Lung (tissue), 12 donors: ENCODE data around the gene DRC3. TPM values are rescaled to one million over a fixed set of nuclear protein-coding genes. Genes with fewer than 3 reads are reported as not detected.

Experiments used
- ATAC-seq: fragments of 200-7000 bp; cut with Tn5 transposase; one replicate; pipeline ENCODE4 v1.9.1; 2020; ENCODE audit warnings: moderate number of reproducible peaks; ENCODE audit not compliant: insufficient read depth, low FRiP score
- DNase-seq, 3 donors: peaks; one replicate each; pipeline ENCODE4 v3.0.0-alpha.2; 2013 to 2017
- H3K27ac ChIP-seq, 2 donors: one replicate each; pipeline ENCODE4 v1.5.1; 2013; ENCODE audit warnings: mild to moderate bottlenecking in 2 of 2, moderate library complexity in 2 of 2, control low read depth in 1 of 2, inconsistent platforms in 1 of 2, low read depth in 1 of 2, low read length in 1 of 2
- H3K27me3 ChIP-seq, 3 donors: one replicate each; pipeline ENCODE4 v1.5.1; 2013; ENCODE audit warnings: low read length in 2 of 3; ENCODE audit not compliant: control insufficient read depth in 3 of 3, insufficient read depth in 3 of 3
- H3K36me3 ChIP-seq, 4 donors: one replicate each; pipeline ENCODE4 v1.5.1; 2013; ENCODE audit warnings: low read length in 4 of 4, mild to moderate bottlenecking in 1 of 4, moderate library complexity in 1 of 4; ENCODE audit not compliant: control insufficient read depth in 4 of 4, insufficient read depth in 4 of 4
- H3K4me1 ChIP-seq, 5 donors: one replicate each; pipeline ENCODE4 v1.5.1; 2013; ENCODE audit warnings: low read length in 5 of 5, mild to moderate bottlenecking in 2 of 5, moderate library complexity in 1 of 5; ENCODE audit not compliant: control insufficient read depth in 5 of 5, insufficient read depth in 5 of 5
- H3K4me3 ChIP-seq: one replicate; pipeline ENCODE4 v1.5.1; 2013; ENCODE audit warnings: mild to moderate bottlenecking, control low read depth, moderate library complexity
- H3K9ac ChIP-seq, 2 donors: one replicate each; pipeline ENCODE4 v1.5.1; 2013; ENCODE audit warnings: low read length in 2 of 2, control low read depth in 1 of 2; ENCODE audit not compliant: insufficient read depth in 1 of 2
- H3K9me3 ChIP-seq, 4 donors: one replicate each; pipeline ENCODE4 v1.5.1; 2013; ENCODE audit warnings: low read length in 3 of 4, mild to moderate bottlenecking in 1 of 4, moderate library complexity in 1 of 4; ENCODE audit not compliant: control insufficient read depth in 4 of 4, insufficient read depth in 3 of 4
- CTCF ChIP-seq: IDR thresholded peaks from 2 replicates; pipeline ENCODE4 v1.5.1; 2012; ENCODE audit warnings: mild to moderate bottlenecking; ENCODE audit errors: control extremely low read depth, extremely low read depth
- WGBS, 2 donors: extraction: QIAGEN DNeasy Blood & Tissue Kit; methylation state at CpG; one replicate each; pipeline ENCODE4 v1.1.7; 2013; 5-methylcytosine and 5-hydroxymethylcytosine counted together
- polyA plus RNA-seq, 2 donors: library from polyadenylated mRNA; stranded (reverse); fragments of 200-250 nt; gene quantifications; one replicate each; pipeline ENCODE4 v1.2.1, GENCODE V29; 2013
- total RNA-seq, 2 donors: library from RNA; depleted of rRNA in 1 of 2; stranded (reverse); fragments of >200 nt in 1 of 2; gene quantifications; one replicate each; pipeline ENCODE4 v1.2.1, GENCODE V29; 2014 to 2021
- donor health status: control.
- donor health status: control.
- donor health status: Bipolar disorder and iron deficiency.
- donor health status: healthy.
- donor health status: DM: yes; HTN: yes; CAD: no.

The DRC3 gene
- total and polyA plus RNA-seq, 4 donors: 6.6 to 29.5 (median 13.5) TPM

GRCh38 chr17:17976931-17977570, 4.4 kb downstream of the DRC3 start:
- H3K4me3 ChIP-seq: no peak overlapping the region
- peaks cover 0 to 6% (median 0%) of the 10 kb centered on the region in 5 donors for H3K4me1 ChIP-seq
- H3K9ac ChIP-seq: no peak overlapping the region
- 86 to 93% methylated on average over 10 of the region's 10 CpGs for WGBS, 2 donors
- ATAC-seq: no peak
- H3K9me3 ChIP-seq: no peaks in the 10 kb centered on the region
- no peak overlapping the region for H3K27ac ChIP-seq
- H3K36me3 ChIP-seq: peaks cover 0 to 3% (median 0%) of the 10 kb centered on the region in 4 donors
- no peak for DNase-seq
- no peaks in the 10 kb centered on the region for H3K27me3 ChIP-seq
- TF ChIP-seq CTCF: no peak

GRCh38 chr17:17978481-17979424, 6.1 kb downstream of the DRC3 start:
- DNase-seq: no peak
- Histone ChIP-seq H3K9ac (no peak overlapping the region), H3K4me3 (no peak overlapping the region), H3K4me1 (peaks cover 0 to 7% (median 0%) of the 10 kb centered on the region in 5 donors), H3K9me3 (no peaks in the 10 kb centered on the region), H3K36me3 (peaks cover 0 to 3% (median 0%) of the 10 kb centered on the region in 4 donors), H3K27me3 (no peaks in the 10 kb centered on the region), H3K27ac (no peak overlapping the region)
- TF ChIP-seq CTCF: no peak
- WGBS, 2 donors: 82 to 87% methylated on average over 14 of the region's 14 CpGs
- ATAC-seq: no peak

- peaks cover 0 to 7% (median 0%) of the 10 kb centered on the region in 5 donors for H3K4me1 ChIP-seq
- no peak overlapping the region for H3K4me3 ChIP-seq
- H3K36me3 ChIP-seq: peaks cover 0 to 2% (median under 1%) of the 10 kb centered on the region in 4 donors
- DNase-seq: no peak
- no peak overlapping the region for H3K27ac ChIP-seq
- no peak overlapping the region for H3K9ac ChIP-seq
- 82 to 92% methylated on average over 3 of the region's 3 CpGs for WGBS, 2 donors
- TF ChIP-seq CTCF: no peak
- H3K9me3 ChIP-seq: no peaks in the 10 kb centered on the region
- ATAC-seq: no peak
- H3K27me3 ChIP-seq: no peaks in the 10 kb centered on the region
Measured at GRCh38 chr17:17979778-17980177, 7.1 kb downstream of the DRC3 start.
